Measurements from ENCODE around the gene TERB1.

TERB1 gene

DNA sequence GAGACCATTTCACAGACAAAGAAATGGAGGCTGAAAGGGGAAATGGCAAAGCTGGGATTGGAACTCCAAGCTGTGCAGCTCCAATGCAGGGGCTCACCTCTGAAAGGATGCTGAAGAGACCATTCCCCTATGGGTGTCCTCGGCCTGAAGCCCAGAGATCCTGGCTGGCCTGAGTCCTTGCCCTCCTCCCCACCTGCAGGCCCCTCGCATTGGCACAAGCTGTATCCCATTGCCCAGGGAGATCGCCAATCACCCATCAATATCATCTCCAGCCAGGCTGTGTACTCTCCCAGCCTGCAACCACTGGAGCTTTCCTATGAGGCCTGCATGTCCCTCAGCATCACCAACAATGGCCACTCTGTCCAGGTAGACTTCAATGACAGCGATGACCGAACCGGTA, 45.4 kb upstream of the TERB1 start (continued):
- no peak for TF ChIP-seq KLF16 (tag by site-specific recombination; IDR thresholded peaks at IDR 0.05)
- no peak for TF ChIP-seq ZNF175 (tag by site-specific recombination; IDR thresholded peaks at IDR 0.05)

- Histone ChIP-seq H3K9me3 (ENCODE audit: control insufficient read depth, insufficient read depth, low read depth, low read length) (no peaks in the 10 kb centered on the region), H3K27ac (ENCODE audit: extremely low read depth, low read depth, low read length) (no peak overlapping the region), H3K4me3 (ENCODE audit: low read depth, low read length) (no peak overlapping the region), H3K36me3 (ENCODE audit: control insufficient read depth in 2 of 2, insufficient read depth in 1 of 2, low read length in 2 of 2) (no peaks in the 10 kb centered on the region), H3K4me1 (ENCODE audit: control insufficient read depth, insufficient read depth, low read length) (no peaks in the 10 kb centered on the region)
- ChIA-PET POLR2A (no interaction called here), CTCF (interaction anchor here (0.5 to 6.3 kb wide), 4 partner anchors 16 to 414 kb away, joined by 3 to 42 read pairs (median 6); partner anchors contain the start of gene NAE1)
- TF ChIP-seq ZNF623 (tag by site-specific recombination; IDR thresholded peaks at IDR 0.05), result no peak
- TF ChIP-seq ZNF114 (tag by site-specific recombination; IDR thresholded peaks at IDR 0.05), result no peak
- TF ChIP-seq ZNF146 (tag by site-specific recombination; IDR thresholded peaks at IDR 0.05), result no peak
- no peak for TF ChIP-seq ZNF292 (tag by site-specific recombination; IDR thresholded peaks at IDR 0.05; ENCODE audit: borderline replicate concordance, low read depth)
- TF ChIP-seq ZNF571 (tag by site-specific recombination; IDR thresholded peaks at IDR 0.05), result no peak
- no peak for TF ChIP-seq ZNF747 (tag by site-specific recombination; IDR thresholded peaks at IDR 0.05)
- TF ChIP-seq ZBTB10 (tag by site-specific recombination; IDR thresholded peaks at IDR 0.05), result no peak
- TF ChIP-seq, protein P1, sequence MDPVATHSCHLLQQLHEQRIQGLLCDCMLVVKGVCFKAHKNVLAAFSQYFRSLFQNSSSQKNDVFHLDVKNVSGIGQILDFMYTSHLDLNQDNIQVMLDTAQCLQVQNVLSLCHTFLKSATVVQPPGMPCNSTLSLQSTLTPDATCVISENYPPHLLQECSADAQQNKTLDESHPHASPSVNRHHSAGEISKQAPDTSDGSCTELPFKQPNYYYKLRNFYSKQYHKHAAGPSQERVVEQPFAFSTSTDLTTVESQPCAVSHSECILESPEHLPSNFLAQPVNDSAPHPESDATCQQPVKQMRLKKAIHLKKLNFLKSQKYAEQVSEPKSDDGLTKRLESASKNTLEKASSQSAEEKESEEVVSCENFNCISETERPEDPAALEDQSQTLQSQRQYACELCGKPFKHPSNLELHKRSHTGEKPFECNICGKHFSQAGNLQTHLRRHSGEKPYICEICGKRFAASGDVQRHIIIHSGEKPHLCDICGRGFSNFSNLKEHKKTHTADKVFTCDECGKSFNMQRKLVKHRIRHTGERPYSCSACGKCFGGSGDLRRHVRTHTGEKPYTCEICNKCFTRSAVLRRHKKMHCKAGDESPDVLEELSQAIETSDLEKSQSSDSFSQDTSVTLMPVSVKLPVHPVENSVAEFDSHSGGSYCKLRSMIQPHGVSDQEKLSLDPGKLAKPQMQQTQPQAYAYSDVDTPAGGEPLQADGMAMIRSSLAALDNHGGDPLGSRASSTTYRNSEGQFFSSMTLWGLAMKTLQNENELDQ (tag by site-specific recombination; IDR thresholded peaks at IDR 0.05; ENCODE audit: low read depth), result no peak
Measured at GRCh38 chr16:66846266-66846665, 44.9 kb upstream of the TERB1 start.

- TF ChIP-seq KLF10 (tag by site-specific recombination; IDR thresholded peaks at IDR 0.05) (no peak), SCRT2 (tag by site-specific recombination; IDR thresholded peaks at IDR 0.05) (peak; percentile 36; the same call in 1 of the 2 replicates), ZNF398 (tag by site-specific recombination; IDR thresholded peaks at IDR 0.05) (0 out of 2 replicates have a peak, but pooled peaks have one; percentile 13), ZNF561 (tag by site-specific recombination; IDR thresholded peaks at IDR 0.05; ENCODE audit: borderline replicate concordance) (no peak), ZNF548 (tag by site-specific recombination; IDR thresholded peaks at IDR 0.05) (no peak), ZNF10 (tag by site-specific recombination; IDR thresholded peaks at IDR 0.05) (peak; percentile 71), OSR2 (tag by site-specific recombination; IDR thresholded peaks at IDR 0.05) (no peak), ZNF140 (tag by site-specific recombination; IDR thresholded peaks at IDR 0.05) (no peak), EGR2 (tag by site-specific recombination; IDR thresholded peaks at IDR 0.05; ENCODE audit: low read depth) (peak; percentile 88), ZFHX2 (tag by site-specific recombination; conservative IDR thresholded peaks at IDR 0.05) (peak; percentile 85), ZNF549 (tag by site-specific recombination; IDR thresholded peaks at IDR 0.05) (no peak)
- TF ChIP-seq, protein P2, sequence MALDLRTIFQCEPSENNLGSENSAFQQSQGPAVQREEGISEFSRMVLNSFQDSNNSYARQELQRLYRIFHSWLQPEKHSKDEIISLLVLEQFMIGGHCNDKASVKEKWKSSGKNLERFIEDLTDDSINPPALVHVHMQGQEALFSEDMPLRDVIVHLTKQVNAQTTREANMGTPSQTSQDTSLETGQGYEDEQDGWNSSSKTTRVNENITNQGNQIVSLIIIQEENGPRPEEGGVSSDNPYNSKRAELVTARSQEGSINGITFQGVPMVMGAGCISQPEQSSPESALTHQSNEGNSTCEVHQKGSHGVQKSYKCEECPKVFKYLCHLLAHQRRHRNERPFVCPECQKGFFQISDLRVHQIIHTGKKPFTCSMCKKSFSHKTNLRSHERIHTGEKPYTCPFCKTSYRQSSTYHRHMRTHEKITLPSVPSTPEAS (tag by site-specific recombination; IDR thresholded peaks at IDR 0.05), result peak; percentile 30; the same call in 1 of the 2 replicates
- TF ChIP-seq, protein P3, sequence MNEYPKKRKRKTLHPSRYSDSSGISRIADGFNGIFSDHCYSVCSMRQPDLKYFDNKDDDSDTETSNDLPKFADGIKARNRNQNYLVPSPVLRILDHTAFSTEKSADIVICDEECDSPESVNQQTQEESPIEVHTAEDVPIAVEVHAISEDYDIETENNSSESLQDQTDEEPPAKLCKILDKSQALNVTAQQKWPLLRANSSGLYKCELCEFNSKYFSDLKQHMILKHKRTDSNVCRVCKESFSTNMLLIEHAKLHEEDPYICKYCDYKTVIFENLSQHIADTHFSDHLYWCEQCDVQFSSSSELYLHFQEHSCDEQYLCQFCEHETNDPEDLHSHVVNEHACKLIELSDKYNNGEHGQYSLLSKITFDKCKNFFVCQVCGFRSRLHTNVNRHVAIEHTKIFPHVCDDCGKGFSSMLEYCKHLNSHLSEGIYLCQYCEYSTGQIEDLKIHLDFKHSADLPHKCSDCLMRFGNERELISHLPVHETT (tag by site-specific recombination; IDR thresholded peaks at IDR 0.05), result no peak
- H3K9me3 ChIP-seq (ENCODE audit: control insufficient read depth, insufficient read depth, low read depth, low read length), result no peaks in the 10 kb centered on the region
- no peaks in the 10 kb centered on the region for H3K36me3 ChIP-seq (ENCODE audit: control insufficient read depth in 2 of 2, insufficient read depth in 1 of 2, low read length in 2 of 2)
- no peak overlapping the region for H3K27ac ChIP-seq (ENCODE audit: extremely low read depth, low read depth, low read length)
- H3K4me3 ChIP-seq (ENCODE audit: low read depth, low read length), result no peak overlapping the region
- H3K4me1 ChIP-seq (ENCODE audit: control insufficient read depth, insufficient read depth, low read length), result no peaks in the 10 kb centered on the region
- ChIA-PET POLR2A (interaction anchor here (1.3 kb wide), 1 partner anchor 15 kb away, joined by 5 read pairs; the partner anchor contains the start of gene NAE1), CTCF (interaction anchor here (0.5 to 6.3 kb wide), 6 partner anchors 15 to 415 kb away, joined by 3 to 42 read pairs (median 4); partner anchors contain the start of gene NAE1)
Measured at GRCh38 chr16:66845791-66846221, 44.4 kb upstream of the TERB1 start.

Data from HEK293 (cell line).